Nucleus accumbens (tissue), 56 donors: Measurements from ENCODE around the gene CHRNA5.

Experiments used
- DNase-seq, 56 donors: peaks; one replicate each; lab custom pipeline; 2025; lab: John Stamatoyannopoulos, UW

The CHRNA5 gene

GRCh38 chr15:78635346-78635745 lies 70.0 kb downstream of the CHRNA5 start:
- no peak for DNase-seq

GRCh38 chr15:78636378-78636859 lies 71.1 kb downstream of the CHRNA5 start:
- DNase-seq, result no peak

GRCh38 chr15:78637776-78638435 lies 72.6 kb downstream of the CHRNA5 start:
- no peak for DNase-seq

GRCh38 chr15:78638658-78639314 lies 73.5 kb downstream of the CHRNA5 start:
- DNase-seq, result peak in 20 of 56 donors; percentile 2 to 63 (median 14)

- peak in 1 of 56 donors; percentile 69 for DNase-seq
Observed at GRCh38 chr15:78640527-78641101, 75.3 kb downstream of the CHRNA5 start.

GRCh38 chr15:78641102-78641748 lies 75.9 kb downstream of the CHRNA5 start, which contains the start of gene CHRNB4:
CHRNB4 (minus strand) TSS chr15:78641210; CDS start chr15:78641133, 77 bp downstream.
- peak in 1 of 56 donors; percentile 61 for DNase-seq

GRCh38 chr15:78641749-78642275 lies 76.5 kb downstream of the CHRNA5 start:
- DNase-seq, result no peak

GRCh38 chr15:78642331-78642730 lies 77.0 kb downstream of the CHRNA5 start:
- no peak for DNase-seq
